OCI-LY7 (cell line): Measurements from ENCODE around the gene EBF3. TPM values are rescaled to one million over a fixed set of nuclear protein-coding genes. Genes with fewer than 3 reads are reported as not detected.

ENCODE experiments used
- BruUV-seq: library from RNA; stranded (reverse); fragments of 400-500 nt; replicated peaks from 2 replicates; lab custom pipeline; 2021; lab: Mats Ljungman, UMichigan
- CTCF ChIA-PET: fragments of 300-600 bp; sonication (Branson Sonifier 250); formaldehyde crosslinking; loops from one replicate; lab custom pipeline; 2022; ENCODE audit warnings: antibody characterized with exemption; ENCODE audit not compliant: unreplicated experiment; lab: Charles Lee
- POLR2A ChIA-PET: fragments of 300-600 bp; sonication (Branson Sonifier 250); formaldehyde crosslinking; loops from one replicate; lab custom pipeline; 2022; ENCODE audit warnings: antibody characterized with exemption; lab: Charles Lee
- DNase-seq: peaks from one replicate; pipeline ENCODE4 v3.0.0-alpha.2; 2015; ENCODE audit warnings: low spot score
- H2AFZ ChIP-seq: fragments of 200-600 bp; sonication (generic), shearing (Covaris generic); 2 replicates; pipeline ENCODE4 v1.6.1; 2014; ENCODE audit warnings: mild to moderate bottlenecking, antibody characterized with exemption, low read length, moderate library complexity
- H3K27ac ChIP-seq: fragments of 200-600 bp; sonication (generic); 2 replicates; pipeline ENCODE4 v1.5.1; 2014; ENCODE audit warnings: mixed run types, low read depth, mild to moderate bottlenecking, moderate library complexity, low read length, inconsistent platforms; ENCODE audit not compliant: poor library complexity, severe bottlenecking
- H3K36me3 ChIP-seq: fragments of 200-600 bp; sonication (generic); 2 replicates; pipeline ENCODE4 v1.6.1; 2014; ENCODE audit warnings: mild to moderate bottlenecking, antibody characterized with exemption, low read length, moderate library complexity, mixed read lengths; ENCODE audit not compliant: insufficient read depth
- H3K4me1 ChIP-seq: fragments of 200-600 bp; sonication (generic); 2 replicates; pipeline ENCODE4 v1.5.1; 2014; ENCODE audit warnings: mild to moderate bottlenecking, low read length; ENCODE audit not compliant: insufficient read depth, poor library complexity, severe bottlenecking
- H3K4me2 ChIP-seq: fragments of 200-600 bp; sonication (generic); 2 replicates; pipeline ENCODE4 v1.6.1; 2014; ENCODE audit warnings: mild to moderate bottlenecking, low read length
- H3K4me3 ChIP-seq: fragments of 200-600 bp; sonication (generic); 2 replicates; pipeline ENCODE4 v1.5.1; 2014; ENCODE audit warnings: mild to moderate bottlenecking, low read depth, low read length; ENCODE audit not compliant: poor library complexity, severe bottlenecking
- H3K79me2 ChIP-seq: fragments of 200-600 bp; sonication (generic); 2 replicates; pipeline ENCODE4 v1.6.1; 2016; ENCODE audit warnings: low read depth, mild to moderate bottlenecking, low read length, moderate library complexity, mixed read lengths; ENCODE audit not compliant: insufficient read depth
- H3K9me2 ChIP-seq: fragments of 200-600 bp; sonication (generic); 2 replicates; pipeline ENCODE4 v1.6.1; 2016; ENCODE audit warnings: mild to moderate bottlenecking, low read length, mixed read lengths; ENCODE audit not compliant: insufficient read depth
- H3K9me3 ChIP-seq: fragments of 200-600 bp; sonication (generic); 2 replicates; pipeline ENCODE4 v1.6.1; 2014; ENCODE audit warnings: mild to moderate bottlenecking, mixed run types, low read length, mixed read lengths
- H4K20me1 ChIP-seq: fragments of 200-600 bp; sonication (generic); 2 replicates; pipeline ENCODE4 v1.6.1; 2014; ENCODE audit warnings: mild to moderate bottlenecking, antibody characterized with exemption, low read length, moderate library complexity, mixed read lengths; ENCODE audit not compliant: insufficient read depth
- EZH2phosphoT487 ChIP-seq: fragments of 200-600 bp; sonication (generic); IDR thresholded peaks from 2 replicates; pipeline ENCODE4 v1.6.1; 2018; ENCODE audit warnings: low read depth, borderline replicate concordance, mild to moderate bottlenecking, mixed run types, antibody characterized with exemption, low read length, moderate library complexity, mixed read lengths
- intact Hi-C: fragments of 100-400 bp; cut with micrococcal nuclease; formaldehyde crosslinking; loops from one replicate; pipeline ENCODE4 v1.10.0; 2022; ENCODE audit not compliant: unreplicated experiment
- total RNA-seq, 2 experiments: library from RNA; depleted of rRNA in 1 of 2; stranded (reverse); fragments of >200 nt in 1 of 2; shearing (Covaris generic) in 1 of 2; gene quantifications; 2 replicates each; pipeline ENCODE4 v1.2.3, GENCODE V29; 2014 to 2022
- TF ChIP-seq, protein P1 (sequence below): fragments of 200-600 bp; sonication (generic); conservative IDR thresholded peaks from 2 replicates; pipeline ENCODE4 v1.5.1; 2014; ENCODE audit warnings: mild to moderate bottlenecking, antibody characterized with exemption, low read length, moderate library complexity, mixed read lengths

The EBF3 gene
- total RNA-seq, 2 experiments from 2014 or later, result not detected

- POLR2A ChIA-PET, result no interaction called here
- no peaks in the 10 kb centered on the region for H3K4me1 ChIP-seq
- intact Hi-C loops, result no loop called here
- no peak overlapping the region for H2AFZ ChIP-seq
- no peaks in the 10 kb centered on the region for H3K79me2 ChIP-seq
- no peak overlapping the region for H3K4me3 ChIP-seq
- H4K20me1 ChIP-seq, result no peaks in the 10 kb centered on the region
- BruUV-seq, result no TSS peak
- no peaks in the 10 kb centered on the region for H3K36me3 ChIP-seq
- TF ChIP-seq EZH2phosphoT487, result no peak
- TF ChIP-seq, protein P1, sequence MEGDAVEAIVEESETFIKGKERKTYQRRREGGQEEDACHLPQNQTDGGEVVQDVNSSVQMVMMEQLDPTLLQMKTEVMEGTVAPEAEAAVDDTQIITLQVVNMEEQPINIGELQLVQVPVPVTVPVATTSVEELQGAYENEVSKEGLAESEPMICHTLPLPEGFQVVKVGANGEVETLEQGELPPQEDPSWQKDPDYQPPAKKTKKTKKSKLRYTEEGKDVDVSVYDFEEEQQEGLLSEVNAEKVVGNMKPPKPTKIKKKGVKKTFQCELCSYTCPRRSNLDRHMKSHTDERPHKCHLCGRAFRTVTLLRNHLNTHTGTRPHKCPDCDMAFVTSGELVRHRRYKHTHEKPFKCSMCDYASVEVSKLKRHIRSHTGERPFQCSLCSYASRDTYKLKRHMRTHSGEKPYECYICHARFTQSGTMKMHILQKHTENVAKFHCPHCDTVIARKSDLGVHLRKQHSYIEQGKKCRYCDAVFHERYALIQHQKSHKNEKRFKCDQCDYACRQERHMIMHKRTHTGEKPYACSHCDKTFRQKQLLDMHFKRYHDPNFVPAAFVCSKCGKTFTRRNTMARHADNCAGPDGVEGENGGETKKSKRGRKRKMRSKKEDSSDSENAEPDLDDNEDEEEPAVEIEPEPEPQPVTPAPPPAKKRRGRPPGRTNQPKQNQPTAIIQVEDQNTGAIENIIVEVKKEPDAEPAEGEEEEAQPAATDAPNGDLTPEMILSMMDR, result no peak
- CTCF ChIA-PET, result no interaction called here
- no peak overlapping the region for H3K4me2 ChIP-seq
- no peaks in the 10 kb centered on the region for H3K9me2 ChIP-seq
- DNase-seq, result no peak
- H3K27ac ChIP-seq, result no peak overlapping the region
- H3K9me3 ChIP-seq, result no peaks in the 10 kb centered on the region
Observed at GRCh38 chr10:129966889-129967578, 3.0 kb upstream of the EBF3 start.

- H3K36me3 ChIP-seq, result no peaks in the 10 kb centered on the region
- no peak overlapping the region for H3K4me3 ChIP-seq
- no peak overlapping the region for H3K4me2 ChIP-seq
- H3K9me2 ChIP-seq, result no peaks in the 10 kb centered on the region
- no peaks in the 10 kb centered on the region for H3K9me3 ChIP-seq
- no TSS peak for BruUV-seq
- intact Hi-C loops, result no loop called here
- no peaks in the 10 kb centered on the region for H4K20me1 ChIP-seq
- H2AFZ ChIP-seq, result no peak overlapping the region
- ChIA-PET CTCF (no interaction called here), POLR2A (no interaction called here)
- H3K27ac ChIP-seq, result no peak overlapping the region
- no peaks in the 10 kb centered on the region for H3K79me2 ChIP-seq
- TF ChIP-seq, protein P1, result no peak
- TF ChIP-seq EZH2phosphoT487, result no peak
- H3K4me1 ChIP-seq, result no peaks in the 10 kb centered on the region
- no peak for DNase-seq
Observed at GRCh38 chr10:129966370-129966888, 2.4 kb upstream of the EBF3 start.

DNA sequence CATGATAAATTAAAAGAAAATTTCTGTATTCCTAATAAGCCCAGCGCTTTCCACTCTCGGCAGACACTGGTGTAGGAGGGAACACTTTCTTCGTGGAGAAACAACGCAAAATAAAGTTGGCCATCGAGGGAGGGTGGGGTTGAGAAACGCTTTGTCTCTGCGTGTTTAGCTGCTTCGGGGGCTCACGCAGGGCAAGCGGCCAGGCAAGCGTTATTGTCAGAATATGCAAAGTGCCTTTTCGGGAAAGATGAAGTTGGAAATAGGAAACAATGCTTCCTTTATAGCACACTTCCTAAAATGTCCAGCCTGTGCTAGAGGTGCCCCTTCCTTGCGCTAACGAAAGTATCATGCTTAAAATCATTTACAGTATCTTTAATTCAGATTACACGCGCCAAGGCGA lies 1.9 kb upstream of the EBF3 start:
- DNase-seq, result no peak
- CTCF ChIA-PET, result no interaction called here
- intact Hi-C loops, result no loop called here

More for the DNA sequence above, 1.9 kb upstream of the EBF3 start:
- Histone ChIP-seq H3K4me1 (no peaks in the 10 kb centered on the region), H3K79me2 (no peaks in the 10 kb centered on the region), H3K4me2 (no peak overlapping the region), H3K27ac (no peak overlapping the region), H3K4me3 (no peak overlapping the region), H3K9me3 (no peaks in the 10 kb centered on the region), H3K36me3 (no peaks in the 10 kb centered on the region), H2AFZ (no peak overlapping the region), H3K9me2 (no peaks in the 10 kb centered on the region), H4K20me1 (no peaks in the 10 kb centered on the region)
- POLR2A ChIA-PET, result no interaction called here
- TF ChIP-seq, protein P1, result no peak
- no TSS peak for BruUV-seq
